Stimulated activated CD4-positive, alpha-beta T cell treated with anti-CD3 and anti-CD28 coated beads, TNF-alpha, amount 100 ng/mL, for 24 hours (primary cell): ENCODE results near the gene UBTD1.
"Not testable (repeated sequence)": the region's sequence is repeated elsewhere in the genome, so short reads cannot be mapped to it uniquely, and the experiment has no call there.

Experiments
- DNase-seq, 3 experiments: peaks; one replicate each; pipeline ENCODE4 v3.0.0-alpha.2; 2020; ENCODE audit warnings: low read depth in 3 of 3

The UBTD1 gene

GRCh38 chr10:97498841-97499560 lies at the start of gene UBTD1:
Gene UBTD1, plus strand, starts transcription at chr10:97498924. Its CDS starts 280 bp downstream, at chr10:97499204.
- peak in 2 of 3 experiments; percentile 2 to 25 for DNase-seq

GRCh38 chr10:97450828-97451227 lies 47.9 kb upstream of the UBTD1 start:
- DNase-seq = no peak

GRCh38 chr10:97451605-97452004 lies 47.1 kb upstream of the UBTD1 start:
- DNase-seq = no peak

GRCh38 chr10:97452352-97452751 lies 46.4 kb upstream of the UBTD1 start:
- no peak for DNase-seq

- peak in 1 of 3 experiments; percentile 12 for DNase-seq
Measured at GRCh38 chr10:97454330-97455036, 44.2 kb upstream of the UBTD1 start.

GRCh38 chr10:97456034-97456685 lies 42.6 kb upstream of the UBTD1 start:
- DNase-seq = no peak

GRCh38 chr10:97456686-97457065 lies 42.0 kb upstream of the UBTD1 start:
- DNase-seq = no peak

- no peak for DNase-seq
Measured at GRCh38 chr10:97459111-97459510, 39.6 kb upstream of the UBTD1 start.

- DNase-seq = no peak
Measured at GRCh38 chr10:97459933-97460332, 38.8 kb upstream of the UBTD1 start.

GRCh38 chr10:97462309-97462708 lies 36.4 kb upstream of the UBTD1 start:
- no peak for DNase-seq

- DNase-seq = peak in 1 of 3 experiments; percentile 18
Measured at GRCh38 chr10:97463363-97464132, 35.2 kb upstream of the UBTD1 start.

- DNase-seq = no peak
Measured at GRCh38 chr10:97464226-97464625, 34.5 kb upstream of the UBTD1 start.

GRCh38 chr10:97465982-97466381 lies 32.7 kb upstream of the UBTD1 start:
- DNase-seq = no peak

GRCh38 chr10:97466755-97467154 lies 32.0 kb upstream of the UBTD1 start:
- no peak for DNase-seq

- DNase-seq = no peak
Measured at GRCh38 chr10:97468162-97468561, 30.6 kb upstream of the UBTD1 start.

- not testable (repeated sequence) for DNase-seq
Measured at GRCh38 chr10:97468781-97469180, 29.9 kb upstream of the UBTD1 start.

GRCh38 chr10:97474918-97475317 lies 23.8 kb upstream of the UBTD1 start:
- no peak for DNase-seq

GRCh38 chr10:97475936-97476594 lies 22.7 kb upstream of the UBTD1 start:
- DNase-seq = no peak

- DNase-seq = not testable (repeated sequence)
Measured at GRCh38 chr10:97479410-97479809, 19.3 kb upstream of the UBTD1 start.

- no peak for DNase-seq
Measured at GRCh38 chr10:97479939-97480338, 18.8 kb upstream of the UBTD1 start.

- no peak for DNase-seq
Measured at GRCh38 chr10:97481071-97481470, 17.7 kb upstream of the UBTD1 start.
